ENCODE measurements around the gene LAMP5.

DNA sequence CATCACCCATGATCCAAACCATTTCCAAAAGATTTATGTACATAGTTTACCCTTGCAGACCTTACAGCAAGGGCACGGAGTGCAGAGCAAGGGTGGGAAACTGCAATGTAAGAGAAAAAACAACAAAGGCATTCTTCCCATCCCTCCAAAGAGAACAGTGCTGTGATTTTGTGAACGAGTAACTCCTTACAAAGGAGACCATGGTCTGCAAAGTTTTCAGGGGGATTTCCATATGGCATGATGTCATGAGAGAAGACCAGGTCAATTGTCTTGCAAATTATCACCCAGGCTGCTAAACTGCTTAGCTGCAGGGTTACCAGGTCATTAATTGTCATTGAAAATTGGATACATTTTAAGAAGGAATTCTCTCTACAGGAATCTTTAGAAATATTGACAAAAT is 58.3 kb downstream of the LAMP5 start:
- TF ChIP-seq, protein P1, sequence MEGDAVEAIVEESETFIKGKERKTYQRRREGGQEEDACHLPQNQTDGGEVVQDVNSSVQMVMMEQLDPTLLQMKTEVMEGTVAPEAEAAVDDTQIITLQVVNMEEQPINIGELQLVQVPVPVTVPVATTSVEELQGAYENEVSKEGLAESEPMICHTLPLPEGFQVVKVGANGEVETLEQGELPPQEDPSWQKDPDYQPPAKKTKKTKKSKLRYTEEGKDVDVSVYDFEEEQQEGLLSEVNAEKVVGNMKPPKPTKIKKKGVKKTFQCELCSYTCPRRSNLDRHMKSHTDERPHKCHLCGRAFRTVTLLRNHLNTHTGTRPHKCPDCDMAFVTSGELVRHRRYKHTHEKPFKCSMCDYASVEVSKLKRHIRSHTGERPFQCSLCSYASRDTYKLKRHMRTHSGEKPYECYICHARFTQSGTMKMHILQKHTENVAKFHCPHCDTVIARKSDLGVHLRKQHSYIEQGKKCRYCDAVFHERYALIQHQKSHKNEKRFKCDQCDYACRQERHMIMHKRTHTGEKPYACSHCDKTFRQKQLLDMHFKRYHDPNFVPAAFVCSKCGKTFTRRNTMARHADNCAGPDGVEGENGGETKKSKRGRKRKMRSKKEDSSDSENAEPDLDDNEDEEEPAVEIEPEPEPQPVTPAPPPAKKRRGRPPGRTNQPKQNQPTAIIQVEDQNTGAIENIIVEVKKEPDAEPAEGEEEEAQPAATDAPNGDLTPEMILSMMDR (IDR thresholded peaks at IDR 0.05) = no peak
- TF ChIP-seq EP300 (IDR thresholded peaks at IDR 0.05) (no peak), POLR2AphosphoS5 (IDR thresholded peaks at IDR 0.05) (no peak), POLR2A (IDR thresholded peaks at IDR 0.05) (no peak)

All from suprapubic skin (tissue), 4 donors.